GM18858 (cell line): ENCODE data around the gene FBXL20.

Experiments used
- ATAC-seq: cut with Tn5 transposase; IDR thresholded peaks from one replicate; pipeline ENCODE4 v1.9.1; 2021; ENCODE audit not compliant: unreplicated experiment

FBXL20 gene

DNA sequence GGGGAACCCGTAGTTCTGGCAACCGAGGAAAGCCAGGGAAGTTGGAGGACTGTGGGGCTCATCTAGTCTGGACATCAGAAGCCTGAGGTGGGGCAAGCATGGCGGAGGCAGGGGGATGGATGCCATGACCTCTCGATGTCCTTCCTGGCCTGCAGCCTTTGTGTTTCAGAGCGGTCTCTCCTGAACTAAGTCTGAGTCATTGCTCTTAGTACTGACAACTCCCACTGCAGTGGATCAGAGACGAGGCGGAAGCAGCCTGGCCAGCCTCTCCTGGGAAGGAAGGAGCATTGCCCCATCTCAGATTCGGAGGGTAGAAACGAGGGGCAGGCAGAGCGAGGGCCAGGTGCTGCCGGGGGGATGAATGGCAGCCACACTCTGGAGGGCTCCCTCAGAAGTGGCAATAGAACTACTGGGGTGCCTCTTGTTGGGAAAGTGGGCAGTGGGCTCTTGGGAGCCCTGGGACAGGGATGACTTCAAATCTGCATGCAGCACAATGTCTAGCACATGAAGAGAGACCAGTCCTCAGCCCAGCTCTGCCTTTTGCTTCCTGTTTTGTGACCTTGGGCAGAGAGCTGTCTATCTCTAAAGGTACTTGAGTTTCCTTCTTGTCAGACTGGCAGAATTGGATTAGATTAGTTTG is 172.0 kb downstream of the FBXL20 start:
- ATAC-seq: no peak

DNA sequence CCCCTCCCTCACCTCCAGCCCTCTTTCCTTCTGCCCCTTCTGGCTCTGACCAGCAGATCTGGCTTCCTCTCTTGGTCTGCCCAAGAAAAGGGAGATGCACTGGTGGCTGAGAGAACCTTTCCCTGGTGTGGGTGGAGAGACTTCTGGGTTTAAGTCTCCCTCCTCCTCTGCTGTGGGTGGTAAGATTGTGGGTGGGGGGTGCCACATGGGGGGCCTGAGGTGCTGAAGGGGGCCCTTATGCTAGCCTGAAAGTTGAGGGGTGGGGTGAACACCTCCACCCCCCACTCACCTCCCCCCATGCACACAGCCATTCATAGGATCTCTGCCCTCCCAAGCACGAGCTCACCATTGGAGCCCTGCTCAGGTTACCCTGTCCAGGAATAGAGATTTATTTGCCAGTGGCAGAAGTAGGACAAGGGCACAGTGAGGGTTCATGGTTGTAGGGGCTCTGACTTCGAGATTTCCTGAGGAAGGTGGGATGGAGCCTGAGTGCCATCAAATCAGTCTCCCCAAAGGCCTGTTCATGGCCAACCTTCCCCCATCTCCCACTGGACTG is 174.0 kb downstream of the FBXL20 start:
- no peak for ATAC-seq

GRCh38 chr17:39225959-39226683 is 175.3 kb downstream of the FBXL20 start:
- ATAC-seq: no peak

DNA sequence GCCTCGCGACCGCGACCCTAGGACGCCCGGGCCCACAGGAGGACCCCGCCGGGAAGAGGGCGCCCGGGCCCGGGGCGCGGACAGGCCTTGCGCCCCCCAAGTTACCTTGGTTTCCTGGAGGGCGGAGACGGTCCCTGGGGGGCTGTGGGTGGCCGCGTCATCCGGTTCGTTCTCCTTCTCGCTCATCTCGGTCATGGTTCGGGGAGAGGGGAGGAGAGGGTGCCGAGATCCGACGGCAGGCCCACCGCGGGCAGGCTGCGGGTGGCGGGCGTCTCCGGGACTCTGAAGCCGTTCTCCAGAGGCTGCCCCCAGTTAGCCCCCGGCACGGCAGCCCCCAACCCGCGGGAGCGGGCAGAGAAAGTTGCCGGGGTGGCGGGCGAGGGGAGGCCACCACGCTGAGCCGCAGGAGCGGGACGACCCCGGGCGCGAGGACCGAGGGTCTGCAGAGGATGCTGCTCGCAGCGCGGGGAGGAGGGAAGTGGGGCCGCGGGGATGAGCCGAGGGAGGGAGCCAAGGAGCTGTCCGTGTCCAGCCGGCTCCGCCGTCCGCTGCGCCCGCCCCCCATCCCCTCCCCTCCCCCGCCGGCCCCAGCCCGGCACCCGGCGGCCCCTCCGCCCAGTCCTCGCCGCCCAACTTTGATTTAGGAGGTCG is 176.0 kb downstream of the FBXL20 start, which contains the start of gene STAC2:
Gene STAC2 (minus strand): TSS at position 638 of the 651 bp plus-strand sequence. CDS start 443 bp downstream, at position 195.
- no peak for ATAC-seq

DNA sequence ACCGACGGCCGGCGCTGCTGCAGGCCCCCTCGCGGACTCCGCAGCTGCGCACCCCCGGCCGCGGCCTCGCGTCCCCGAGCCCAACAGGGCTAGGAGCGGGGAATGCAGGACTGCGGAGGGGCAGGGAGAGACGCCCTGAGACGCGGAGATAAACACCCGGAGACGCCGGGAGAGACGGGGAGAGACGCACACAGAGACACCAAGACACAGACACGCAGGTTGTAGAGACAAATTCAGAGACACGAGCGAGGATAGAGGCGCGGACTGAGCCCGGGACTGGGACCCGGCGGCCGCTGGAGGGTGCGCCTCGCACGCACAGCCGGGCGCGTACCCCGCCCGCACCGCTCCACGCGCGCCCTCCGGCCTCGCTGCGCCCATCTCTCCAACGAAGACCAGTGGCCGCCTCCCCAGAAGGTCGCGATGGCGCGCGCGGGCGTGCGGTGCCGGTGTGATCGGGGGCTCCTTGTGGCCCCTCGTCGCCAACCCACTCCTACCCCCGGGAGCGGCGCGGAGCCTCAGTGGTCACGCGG is 176.6 kb downstream of the FBXL20 start:
- ATAC-seq: no peak

DNA sequence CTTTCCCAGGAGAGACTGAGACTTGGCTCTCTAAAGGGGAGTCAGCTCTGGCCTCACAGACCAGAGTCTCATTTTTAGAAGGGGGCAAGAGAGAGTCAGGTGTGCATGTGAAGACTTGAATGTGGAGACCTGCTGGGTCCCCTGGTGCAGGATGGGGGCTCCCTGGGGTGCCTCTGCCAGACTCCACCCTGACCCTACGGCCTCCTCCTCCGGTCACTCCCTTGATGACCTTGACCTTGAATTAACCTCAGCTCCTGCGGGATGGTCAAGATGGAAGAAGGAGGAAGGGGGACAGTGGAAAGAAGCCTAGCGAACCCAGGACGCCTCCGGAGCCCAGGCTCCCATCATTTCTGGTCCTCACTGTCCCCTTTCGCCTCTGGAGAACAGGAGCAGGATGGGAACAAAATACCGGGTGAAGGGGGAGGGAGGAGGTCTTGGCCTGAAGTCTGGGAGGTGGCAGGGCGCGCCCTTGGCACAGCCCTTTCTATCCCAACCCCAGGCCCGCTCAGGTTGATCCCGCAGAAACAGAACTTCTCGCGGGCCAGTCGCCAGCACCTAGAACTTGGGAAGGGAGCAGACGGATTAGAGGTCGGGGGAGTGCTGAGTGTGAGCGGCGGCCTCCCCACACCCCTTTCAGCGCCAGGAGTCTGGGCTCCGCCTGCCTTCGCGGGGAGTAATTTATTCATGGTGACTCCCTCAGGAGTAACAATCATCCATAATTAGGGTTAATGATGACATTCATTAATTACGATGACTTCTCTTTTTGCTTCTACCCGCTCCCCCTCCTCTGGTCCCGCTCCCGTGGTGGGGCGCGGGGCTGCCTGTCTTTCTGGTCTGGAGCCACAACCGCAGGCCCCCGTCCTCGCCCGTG is 177.3 kb downstream of the FBXL20 start:
- no peak for ATAC-seq

DNA sequence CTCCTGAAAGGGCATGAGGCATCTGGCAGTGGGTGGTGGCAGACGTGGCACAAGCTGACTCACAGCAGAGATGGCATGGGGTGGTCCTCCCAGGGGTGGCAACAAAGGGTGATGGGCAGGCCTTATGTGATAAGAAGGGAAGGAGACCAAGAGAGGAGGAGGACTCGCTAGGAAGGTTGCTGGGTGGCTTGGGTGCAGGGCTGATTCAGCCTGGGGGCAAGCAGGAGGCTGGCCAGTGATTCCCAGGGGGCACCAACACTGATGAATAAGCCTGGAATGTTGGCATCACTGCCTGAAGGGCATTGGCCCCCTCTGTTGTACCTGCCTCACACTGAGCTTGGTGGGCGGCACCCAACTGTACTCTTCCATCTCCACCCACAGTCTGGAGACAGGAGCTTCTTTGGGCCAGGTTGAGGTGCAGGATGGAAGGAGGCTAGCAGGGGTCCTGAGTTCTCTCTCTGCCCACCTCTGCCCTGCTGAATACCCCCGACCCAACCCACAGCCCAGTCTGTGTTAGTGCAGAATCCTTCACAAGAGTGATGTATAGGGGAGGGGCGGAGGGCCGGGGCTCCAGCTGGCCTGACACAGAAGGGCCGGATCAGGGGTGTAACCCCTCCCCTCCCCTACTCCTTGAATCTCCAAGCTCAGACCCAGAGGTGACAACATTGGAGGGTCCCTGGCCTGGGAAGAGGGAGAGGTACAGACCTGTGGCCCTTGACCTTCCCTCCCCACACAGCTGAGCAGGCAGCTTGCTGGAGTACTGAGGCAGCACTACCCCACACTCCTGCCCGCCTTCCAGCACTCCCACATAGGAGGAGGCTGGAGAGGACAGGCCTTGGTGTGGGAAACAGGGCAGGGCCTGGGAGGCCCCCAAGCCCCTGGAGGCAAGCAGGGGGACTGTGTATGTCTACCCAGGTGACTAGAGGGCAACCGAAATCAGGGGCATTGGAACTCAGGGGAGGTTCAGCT is 178.3 kb downstream of the FBXL20 start:
- ATAC-seq: no peak

- ATAC-seq: no peak
Observed at GRCh38 chr17:39222151-39222550, 179.3 kb downstream of the FBXL20 start.

DNA sequence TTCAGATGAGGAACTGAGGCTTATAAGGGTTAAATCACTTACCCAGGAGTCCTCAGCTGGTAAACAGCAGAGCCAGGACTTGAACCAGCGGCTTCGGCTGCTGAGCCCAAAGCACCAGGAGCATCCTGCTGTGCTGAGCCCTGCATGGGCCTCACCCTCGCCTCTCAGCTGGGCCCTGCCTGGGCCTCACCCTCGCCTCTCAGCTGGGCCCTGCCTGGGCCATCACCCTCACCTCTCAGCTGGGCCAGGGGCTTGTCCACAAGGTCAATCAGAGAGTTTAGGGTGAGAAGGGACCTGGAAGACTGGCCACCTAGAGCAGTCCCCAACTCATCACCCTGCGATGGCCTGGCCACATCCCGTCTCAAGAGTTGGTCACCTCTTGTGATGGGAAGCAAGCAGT is 179.9 kb downstream of the FBXL20 start:
- no peak for ATAC-seq

- ATAC-seq: no peak
Observed at GRCh38 chr17:39219647-39220154, 181.7 kb downstream of the FBXL20 start.

- ATAC-seq: no peak
Observed at GRCh38 chr17:39218906-39219305, 182.5 kb downstream of the FBXL20 start.

DNA sequence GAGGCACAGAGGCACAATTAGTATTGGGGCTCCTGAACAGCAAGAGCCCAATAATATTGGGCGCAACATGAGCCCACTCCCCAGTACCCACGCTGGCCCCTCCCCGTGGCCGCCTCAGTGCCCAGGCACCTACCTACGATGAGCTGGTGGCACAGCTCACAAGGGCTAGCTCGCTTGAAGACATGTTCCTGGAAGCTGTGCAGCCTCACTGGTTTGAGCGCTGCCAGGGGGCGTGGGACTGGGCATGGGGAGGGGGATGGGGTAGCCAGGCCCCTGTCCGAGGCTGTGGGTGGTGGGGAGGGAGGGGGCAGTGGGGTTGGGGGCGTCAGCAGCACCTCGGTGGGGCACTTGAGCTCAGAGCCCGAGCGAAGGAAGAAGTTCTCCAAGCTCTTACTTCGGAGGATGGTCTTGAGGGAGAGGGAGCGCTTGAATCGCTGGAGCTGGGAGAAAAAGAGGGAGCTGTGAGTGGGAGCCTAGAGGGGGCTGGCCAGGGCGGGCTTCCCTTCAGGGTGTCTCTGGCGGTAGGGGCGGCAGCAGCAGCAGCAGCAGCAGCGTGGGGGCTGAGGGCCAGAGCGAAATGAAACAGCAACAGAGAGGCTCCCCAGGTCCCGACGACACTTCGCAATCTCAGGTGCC is 183.6 kb downstream of the FBXL20 start:
- ATAC-seq: no peak

DNA sequence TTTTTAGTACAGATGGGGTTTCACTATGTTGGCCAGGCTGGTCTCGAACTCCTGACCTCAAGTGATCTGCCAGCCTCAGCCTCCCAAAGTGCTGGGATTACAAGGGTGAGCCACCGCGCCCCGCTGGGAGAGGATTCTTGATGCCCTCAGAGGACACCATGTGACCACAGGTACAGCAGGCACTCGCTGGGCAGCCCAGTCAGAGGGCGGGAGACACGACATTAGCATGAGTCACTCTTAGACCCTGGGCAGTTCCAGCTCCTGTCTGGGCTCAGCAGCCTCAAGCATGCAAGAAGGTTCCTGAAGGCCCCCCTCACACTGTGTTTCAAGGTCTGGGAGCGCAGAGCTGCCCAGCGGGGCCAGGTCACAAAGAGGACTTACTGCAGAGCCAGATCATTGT is 187.6 kb downstream of the FBXL20 start:
- no peak for ATAC-seq

DNA sequence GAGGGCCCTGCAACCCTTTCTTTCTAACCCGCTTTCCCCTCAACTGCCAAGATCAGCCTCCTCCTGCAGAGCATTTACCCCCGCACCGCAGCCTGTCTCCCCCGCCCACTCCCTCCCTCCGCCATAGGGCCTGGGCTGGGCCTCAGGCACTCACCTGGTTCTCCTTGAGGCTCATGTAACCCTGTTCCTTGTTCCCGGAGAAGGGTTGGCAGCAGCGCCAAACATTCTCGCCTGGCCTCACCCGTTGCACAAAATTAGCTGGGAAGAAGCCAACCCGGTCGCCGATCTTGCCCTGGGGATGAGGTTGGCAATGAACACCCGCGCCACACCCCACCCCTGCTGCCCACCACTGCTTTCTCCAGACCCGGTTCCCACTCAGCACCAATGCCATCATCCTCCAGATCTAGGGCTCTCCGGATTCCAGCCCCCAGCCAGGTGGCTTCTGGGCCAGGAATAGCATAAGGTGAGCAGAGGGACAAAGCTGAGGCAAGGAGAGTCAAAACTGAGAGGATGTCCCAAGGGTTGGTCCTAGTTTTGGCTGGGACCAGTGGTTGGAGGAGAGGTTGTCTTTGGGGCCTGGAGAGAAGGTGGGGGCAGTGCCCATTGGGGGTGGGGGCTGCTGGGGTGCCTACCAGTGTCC is 188.5 kb downstream of the FBXL20 start:
- ATAC-seq: no peak

GRCh38 chr17:39212195-39212810 is 189.1 kb downstream of the FBXL20 start:
- ATAC-seq: no peak

DNA sequence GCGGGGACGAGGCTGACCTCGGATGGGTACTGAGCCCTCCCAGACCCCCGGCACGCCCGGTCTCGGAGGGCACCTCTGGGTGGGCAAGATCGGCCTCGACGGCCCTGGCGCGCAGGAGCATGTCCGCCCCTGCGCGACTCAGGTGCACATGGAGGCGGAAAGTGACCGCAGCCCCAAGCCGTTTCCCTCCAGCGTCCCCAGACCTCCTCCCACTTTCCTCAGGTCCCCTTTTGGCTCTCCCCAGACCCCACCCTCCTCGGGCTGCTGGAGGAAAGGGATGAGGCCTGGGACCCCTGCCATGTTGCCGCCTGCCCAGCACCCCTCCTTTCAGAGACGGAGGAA is 191.4 kb downstream of the FBXL20 start:
- ATAC-seq: no peak

DNA sequence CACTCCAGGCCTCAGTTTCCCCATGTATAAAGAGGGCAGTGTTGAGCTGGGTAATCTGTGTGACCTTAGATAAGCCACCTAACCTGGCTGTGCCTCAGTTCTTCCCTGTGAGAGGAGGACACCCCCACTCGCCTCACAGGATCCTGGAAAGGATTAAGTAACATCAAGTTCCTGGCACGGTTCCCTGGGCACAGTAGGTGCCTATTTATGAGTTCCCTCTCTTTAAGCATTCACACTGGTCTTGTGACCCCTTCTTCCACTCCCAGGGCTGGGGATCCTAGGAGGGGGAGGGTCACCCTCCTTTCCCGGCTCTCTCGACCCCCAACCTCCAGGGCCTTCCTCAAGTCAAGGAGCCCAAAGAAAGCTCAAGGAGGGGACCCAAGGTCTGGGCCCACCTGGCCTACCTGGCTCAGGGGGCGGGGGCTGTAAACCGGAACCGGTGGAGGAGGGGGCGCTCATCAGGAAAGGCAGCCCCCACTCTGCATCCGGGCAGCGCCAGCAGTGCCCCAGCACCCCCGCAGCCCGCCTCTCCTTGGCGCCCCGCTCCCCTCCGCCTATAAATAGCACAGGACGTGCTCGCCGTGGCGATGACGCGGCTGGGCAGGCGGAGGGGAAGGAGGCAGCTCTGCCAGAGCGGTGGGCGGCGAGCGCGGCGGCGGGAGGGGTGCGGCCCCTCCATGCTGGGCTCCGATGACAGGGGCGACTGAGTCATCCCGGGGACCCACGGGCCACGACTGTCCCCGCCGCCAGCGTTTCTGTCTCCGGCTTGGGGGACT is 191.9 kb downstream of the FBXL20 start:
- no peak for ATAC-seq
